NCI-H2196 treated with DMSO at 0.1 percent for 48 hours (cell line): ENCODE measurements around the gene EOLA2.
A peak's percentile ranks its signal among the peaks of the same experiment; 100 is the strongest.
"Not testable (repeated sequence)": the region's sequence is repeated elsewhere in the genome, so short reads cannot be mapped to it uniquely, and the experiment has no call there.

ENCODE experiments used
- DNase-seq: peaks from one replicate; lab custom pipeline; 2025; ENCODE audit not compliant: unreplicated experiment; lab: John Stamatoyannopoulos, UW

Gene EOLA2

GRCh38 chrX:149938427-149938880 lies at the start of gene EOLA2:
TSS of gene EOLA2 (minus strand) at chrX:149938491. CDS start at chrX:149933874, 4,617 bp downstream.
- peak; percentile 95 for DNase-seq

GRCh38 chrX:149987613-149988012 lies 49.3 kb upstream of the EOLA2 start:
- no peak for DNase-seq

- no peak for DNase-seq
Observed at GRCh38 chrX:149984411-149984810, 46.1 kb upstream of the EOLA2 start.

GRCh38 chrX:149982310-149982709 lies 44.0 kb upstream of the EOLA2 start:
- DNase-seq = no peak

- DNase-seq = no peak
Observed at GRCh38 chrX:149979126-149979644, 40.9 kb upstream of the EOLA2 start.

GRCh38 chrX:149962859-149963757 lies 24.8 kb upstream of the EOLA2 start:
- DNase-seq = peak; percentile 2

GRCh38 chrX:149962010-149962409 lies 23.7 kb upstream of the EOLA2 start:
- DNase-seq = no peak

GRCh38 chrX:149961572-149961971 lies 23.3 kb upstream of the EOLA2 start:
- DNase-seq = no peak

- DNase-seq = no peak
Observed at GRCh38 chrX:149950681-149951080, 12.4 kb upstream of the EOLA2 start.

- DNase-seq = no peak
Observed at GRCh38 chrX:149949743-149950436, 11.6 kb upstream of the EOLA2 start.

- DNase-seq = no peak
Observed at GRCh38 chrX:149948016-149948415, 9.7 kb upstream of the EOLA2 start.

- DNase-seq = not testable (repeated sequence)
Observed at GRCh38 chrX:149946932-149947331, 8.6 kb upstream of the EOLA2 start.

GRCh38 chrX:149945820-149946219 lies 7.5 kb upstream of the EOLA2 start:
- not testable (repeated sequence) for DNase-seq

- not testable (repeated sequence) for DNase-seq
Observed at GRCh38 chrX:149945087-149945670, 6.9 kb upstream of the EOLA2 start.

GRCh38 chrX:149940674-149941024 lies 2.4 kb upstream of the EOLA2 start:
- not testable (repeated sequence) for DNase-seq

GRCh38 chrX:149939905-149940673 lies 1.8 kb upstream of the EOLA2 start:
- DNase-seq = peak; percentile 79

GRCh38 chrX:149939655-149939904 lies 1.3 kb upstream of the EOLA2 start:
- DNase-seq = no peak

GRCh38 chrX:149938881-149939654 lies 777 bp upstream of the EOLA2 start:
- peak; percentile 72 for DNase-seq

GRCh38 chrX:149937871-149938426 lies 342 bp downstream of the EOLA2 start:
- no peak for DNase-seq

GRCh38 chrX:149937328-149937727 lies 963 bp downstream of the EOLA2 start:
- DNase-seq = not testable (repeated sequence)
